Stimulated activated CD4-positive, alpha-beta T cell treated with anti-CD3 and anti-CD28 coated beads, Interleukin-1b, Interleukin-23, amount 100 ng/mL, for 24 hours (primary cell): ENCODE data around the gene C22orf23.
A peak's percentile ranks its signal among the peaks of the same experiment; 100 is the strongest.

ENCODE experiments used
- DNase-seq, 4 experiments: peaks; one replicate each; pipeline ENCODE4 v3.0.0-alpha.2; 2020; ENCODE audit warnings: low read depth in 4 of 4, low spot score in 1 of 4

C22orf23 gene

DNA sequence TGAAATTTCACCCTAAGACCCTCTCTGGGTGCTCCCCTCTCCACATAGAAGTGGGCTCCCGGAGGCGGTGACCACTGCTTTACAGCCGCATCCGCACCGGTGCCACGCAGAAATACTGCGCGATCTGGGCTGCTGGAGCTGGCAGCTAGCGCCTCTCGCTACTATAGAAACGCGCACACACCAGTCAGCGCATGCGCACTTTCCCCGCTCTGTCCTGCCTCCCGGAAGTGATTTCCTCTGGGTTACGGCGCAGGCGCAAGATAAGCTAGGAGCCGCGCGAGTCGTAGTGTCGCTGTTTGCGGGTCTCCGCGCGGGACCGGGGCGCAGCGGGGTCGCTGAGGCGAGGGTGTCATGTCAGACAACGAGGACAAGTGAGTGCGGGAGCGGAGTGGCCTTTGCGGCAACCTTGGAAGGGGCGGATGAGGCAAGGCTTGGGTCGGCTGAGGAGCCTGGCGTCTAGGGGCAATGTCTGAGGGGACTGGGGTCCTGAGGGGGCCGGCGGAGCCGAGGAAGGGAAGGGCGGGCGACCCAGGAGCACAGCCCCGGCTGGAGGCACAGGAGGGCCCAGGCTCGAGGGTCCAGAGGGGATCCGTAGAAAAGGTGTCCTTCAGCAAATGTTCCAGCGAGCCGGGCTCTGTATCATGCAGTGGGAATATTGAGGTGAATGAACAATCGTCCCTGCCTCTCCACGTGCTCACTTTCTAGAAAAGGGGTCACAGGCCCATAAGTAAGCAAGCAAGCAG is at the start of gene C22orf23, which contains the start of gene POLR2F:
Gene C22orf23, minus strand, starts transcription at position 165 of the 743 bp plus-strand sequence. CDS start 452 bp downstream, outside the sequence.
Gene POLR2F, plus strand, starts transcription at position 263 of the 743 bp plus-strand sequence. Its CDS starts 89 bp downstream, at position 352.
- DNase-seq = peak; percentile 92 to 96 (median 94)

DNA sequence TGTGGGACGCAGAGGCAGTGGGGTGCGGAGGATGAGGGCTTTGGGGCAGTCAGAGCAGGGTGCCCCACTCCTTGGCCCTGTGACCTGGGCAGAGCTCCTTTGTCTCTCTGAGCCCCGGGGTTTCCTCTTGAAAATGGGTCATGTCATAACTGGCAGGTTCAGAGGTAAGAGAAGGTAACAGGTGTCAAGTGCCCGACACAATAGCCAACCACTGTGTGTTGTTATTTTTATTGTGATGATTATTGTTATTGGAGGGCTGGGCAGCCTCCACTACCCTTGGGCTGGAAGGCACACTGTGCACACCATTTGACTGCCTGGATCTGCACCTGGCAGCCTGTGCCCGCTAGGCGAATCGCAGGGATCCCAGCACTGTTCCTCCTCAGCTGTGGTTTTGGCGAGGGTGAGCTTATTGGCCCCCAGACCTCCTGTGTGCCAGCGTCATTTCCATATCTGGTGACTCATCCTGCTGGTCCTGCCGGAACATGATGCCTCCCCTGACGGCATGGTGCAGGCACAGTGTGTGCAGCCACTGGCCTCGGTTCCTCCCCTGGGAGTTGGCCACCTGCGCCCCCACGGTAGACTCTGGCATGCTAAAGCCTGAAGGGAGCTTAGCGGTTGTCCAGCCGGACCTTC is 46.4 kb upstream of the C22orf23 start:
- no peak for DNase-seq

DNA sequence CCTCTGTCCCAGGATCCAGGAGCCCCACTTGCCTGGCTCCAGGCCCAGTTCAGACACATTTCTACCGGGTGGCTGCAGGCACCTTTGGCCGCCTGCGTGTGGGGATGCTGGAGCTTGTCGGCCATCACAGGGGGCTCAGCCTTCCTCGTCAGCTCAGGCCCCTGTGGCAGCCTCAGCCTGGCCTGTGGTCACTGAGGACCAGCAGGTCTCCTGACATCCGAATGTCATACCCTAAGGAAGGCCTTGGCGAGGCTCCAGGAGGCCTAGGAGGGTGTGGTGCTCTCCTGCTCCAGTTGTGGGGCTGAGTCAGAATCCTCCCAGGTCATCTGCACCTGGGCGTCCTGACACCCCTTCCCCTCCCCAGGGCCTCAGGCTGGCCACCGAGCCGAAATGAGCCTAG is 45.8 kb upstream of the C22orf23 start:
- no peak for DNase-seq

DNA sequence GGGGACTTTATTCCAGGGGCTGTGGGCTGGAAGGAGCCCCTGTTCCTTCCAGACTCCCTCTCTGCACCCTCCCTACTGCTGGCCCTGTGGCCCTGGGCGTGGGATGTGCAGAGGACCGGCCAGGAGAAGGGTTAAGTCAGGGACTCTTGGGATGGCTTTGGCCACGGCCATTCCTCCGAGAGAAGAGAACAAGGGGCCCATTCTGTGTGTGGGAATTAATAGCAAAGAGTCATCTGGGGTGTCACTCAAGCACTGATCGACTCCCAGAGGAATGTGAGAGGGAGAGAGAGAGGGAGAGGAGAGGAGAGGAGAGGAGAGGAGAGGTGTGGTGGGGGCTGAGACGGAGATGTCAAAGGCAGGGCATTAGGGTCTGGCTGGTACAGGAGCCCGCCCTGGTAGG is 45.1 kb upstream of the C22orf23 start:
- DNase-seq = no peak

DNA sequence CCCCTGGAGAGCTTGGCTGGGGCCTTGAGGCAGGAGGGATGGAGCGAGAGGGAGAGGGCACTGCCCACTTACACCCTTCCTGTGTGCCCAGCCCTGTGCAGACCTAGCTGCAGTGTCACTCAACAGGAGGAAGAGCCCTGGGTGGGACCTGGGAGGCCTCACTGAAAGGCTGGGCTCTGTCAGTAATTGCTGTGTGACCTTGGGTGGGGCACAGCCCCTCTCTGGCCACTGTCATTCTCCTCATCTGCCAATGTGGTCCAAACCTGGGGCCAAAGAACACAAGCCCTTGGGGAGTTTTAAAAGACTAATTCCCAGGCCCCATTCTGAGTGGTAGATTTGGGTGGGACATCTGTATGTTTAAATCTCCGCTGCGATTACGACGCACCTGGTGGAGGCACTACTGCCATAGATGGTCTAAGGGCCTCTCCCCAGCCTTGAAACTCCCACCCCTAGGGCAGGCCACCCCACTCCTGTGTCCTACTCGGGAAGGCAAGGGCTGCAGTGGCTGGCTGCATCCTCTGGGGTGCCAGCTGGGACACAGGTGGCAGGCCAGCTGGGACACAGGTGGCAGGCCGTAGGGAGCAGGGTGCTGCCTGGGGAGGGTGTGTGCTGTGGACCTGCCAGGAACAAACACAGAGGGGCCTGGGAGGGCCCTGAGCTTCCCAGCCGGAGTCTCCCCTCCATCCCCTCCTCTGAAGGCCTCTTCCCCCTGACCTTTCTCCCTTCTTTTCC is 43.3 kb upstream of the C22orf23 start:
- DNase-seq = no peak

DNA sequence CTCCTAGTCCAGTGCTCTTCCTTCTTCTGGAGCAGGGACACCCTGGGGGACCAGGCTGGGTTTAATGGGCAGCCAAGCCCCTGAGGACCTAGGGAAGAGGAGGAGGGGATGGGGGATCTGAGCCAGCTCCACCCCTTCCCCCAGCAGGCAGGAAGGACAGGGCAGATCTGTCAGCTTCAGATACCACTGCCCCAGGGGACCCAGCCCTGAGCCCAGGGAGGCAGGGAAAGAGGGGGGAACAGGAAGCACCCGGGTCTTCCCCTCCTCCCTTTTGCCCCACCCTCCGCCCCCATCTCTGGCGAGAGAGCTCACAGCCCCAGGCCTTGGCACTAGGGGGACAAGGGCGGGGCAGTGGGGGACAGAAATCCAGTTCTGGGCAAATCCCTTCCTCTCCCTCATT is 42.7 kb upstream of the C22orf23 start:
- DNase-seq = no peak

DNA sequence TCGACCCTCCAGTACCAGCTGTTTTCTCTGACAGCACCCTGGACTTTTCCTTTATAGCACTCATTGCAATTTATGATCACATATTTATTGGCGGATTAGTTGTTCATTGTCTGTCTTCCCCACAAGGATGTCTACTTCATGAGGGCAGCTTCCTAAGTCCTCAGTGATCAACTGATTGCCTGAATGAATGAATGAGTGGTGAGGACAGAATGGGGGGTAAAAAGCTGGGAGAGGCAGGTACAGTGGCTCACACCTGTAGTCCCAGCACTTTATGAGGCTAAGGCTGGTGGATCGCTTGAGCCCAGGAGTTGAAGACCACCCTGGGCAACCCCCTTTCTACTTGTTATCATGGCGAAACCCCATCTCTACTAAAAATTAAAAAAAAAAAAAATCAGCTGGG is 42.1 kb upstream of the C22orf23 start:
- DNase-seq = no peak

DNA sequence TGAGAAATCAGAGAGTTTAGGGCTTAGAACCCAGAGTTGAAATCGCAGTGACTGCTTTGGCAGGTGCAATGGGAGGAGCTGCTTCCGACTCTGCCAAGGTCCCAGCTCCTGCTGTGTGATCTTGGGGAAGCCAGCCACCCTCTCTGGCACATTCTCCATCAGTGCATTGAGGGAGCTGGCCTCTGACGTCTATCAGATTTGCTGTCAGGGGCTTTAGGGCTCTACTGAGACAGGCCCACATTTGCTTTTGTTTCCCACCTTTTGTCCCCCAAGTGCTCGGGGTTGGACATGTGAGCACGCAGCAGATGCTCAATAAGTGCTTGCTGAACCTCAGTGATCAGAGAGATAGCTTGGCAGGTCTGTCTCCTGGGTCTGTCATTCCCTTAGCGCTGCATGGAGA is 41.6 kb upstream of the C22orf23 start:
- DNase-seq = no peak

DNA sequence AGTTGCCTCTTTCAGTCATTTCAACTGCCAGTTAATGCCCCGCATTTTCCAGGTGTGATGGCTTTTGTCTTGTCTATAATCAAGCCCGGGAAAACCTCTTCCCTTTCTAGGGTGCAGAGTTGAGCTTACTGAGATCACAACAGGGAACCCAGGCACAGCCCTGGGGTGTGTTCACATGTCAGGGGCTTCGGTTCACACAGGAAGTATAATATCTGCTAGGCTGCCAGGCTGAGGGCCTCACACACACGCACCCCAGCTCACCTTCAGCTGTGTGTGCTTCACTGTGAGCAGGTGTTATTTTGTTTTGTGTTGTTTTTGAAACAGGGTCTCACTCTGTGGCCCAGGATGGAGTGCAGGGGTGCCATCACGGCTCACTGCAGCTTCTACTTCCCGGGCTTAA is 40.6 kb upstream of the C22orf23 start:
- DNase-seq = no peak

DNA sequence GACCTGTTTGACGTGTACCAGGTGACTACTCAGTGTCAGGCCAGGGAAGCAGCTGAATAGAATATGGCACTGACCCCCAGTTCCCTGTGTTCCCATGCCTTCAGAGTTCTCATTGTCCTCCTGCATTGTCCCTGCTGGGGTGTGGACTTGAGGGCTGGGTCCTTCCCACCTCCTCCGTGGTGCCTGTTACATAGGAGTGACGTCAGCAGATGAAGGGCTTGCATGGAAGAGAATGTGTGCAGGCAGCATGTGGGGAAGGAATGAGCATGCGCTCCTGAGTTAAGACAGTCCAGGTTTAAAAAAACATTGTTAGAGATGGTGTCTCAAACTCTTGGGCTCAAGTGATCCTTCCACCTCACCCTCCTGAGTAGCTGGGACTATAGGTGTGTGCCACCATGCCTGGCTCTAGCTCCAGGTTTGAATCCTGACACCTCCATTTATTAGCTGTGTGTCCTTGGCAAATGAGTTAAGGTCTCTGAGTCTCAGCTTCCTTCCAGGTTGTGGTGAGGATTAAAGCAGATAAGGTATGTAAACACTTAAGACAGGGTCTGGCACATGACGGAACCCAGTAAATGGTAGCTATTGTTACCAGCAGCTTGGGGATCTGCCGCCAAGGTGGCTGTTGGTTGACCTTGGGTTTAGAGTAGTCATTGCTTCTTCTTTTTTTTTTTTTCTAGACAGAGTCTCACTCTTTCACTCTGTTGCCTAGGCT is 38.5 kb upstream of the C22orf23 start:
- DNase-seq = no peak

DNA sequence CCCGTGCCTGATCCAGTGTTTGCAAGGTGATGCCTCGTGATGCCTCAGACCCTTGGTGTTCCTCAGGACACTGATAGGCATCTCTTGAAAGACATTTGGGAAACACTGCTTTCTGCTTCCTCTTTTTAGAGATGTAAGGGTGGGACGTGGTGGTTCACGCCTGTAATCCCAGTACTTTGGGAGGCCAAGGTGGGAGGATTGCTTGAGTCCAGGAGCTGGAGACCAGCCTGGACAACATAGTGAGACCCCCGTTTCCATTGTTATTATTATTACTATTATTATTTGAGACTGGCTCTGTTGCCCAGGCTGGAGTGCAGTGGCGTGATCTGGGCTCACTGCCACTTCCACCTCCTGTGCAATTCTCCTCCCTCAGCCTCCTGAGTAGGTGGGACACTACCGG is 37.5 kb upstream of the C22orf23 start:
- DNase-seq = no peak

DNA sequence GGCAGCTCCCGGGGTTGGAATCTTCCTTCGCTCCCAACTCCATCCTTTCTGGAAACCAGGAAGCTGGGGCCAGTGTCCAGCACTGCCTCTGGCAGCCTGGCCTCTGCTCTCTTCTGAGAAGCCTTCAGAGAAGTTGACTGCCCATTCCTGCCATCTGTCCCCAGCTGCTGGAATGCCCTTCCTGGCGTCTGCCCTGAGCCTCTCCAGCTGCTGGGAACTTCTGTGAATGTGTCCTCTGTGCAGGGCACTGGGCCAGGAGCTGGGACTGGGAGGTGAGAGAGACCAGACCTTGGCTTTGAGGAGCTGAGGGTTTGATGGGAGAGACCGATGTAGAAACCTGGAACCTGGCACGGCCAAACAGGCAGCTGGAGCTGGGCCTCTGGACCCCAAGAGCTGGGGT is 36.9 kb upstream of the C22orf23 start:
- no peak for DNase-seq

DNA sequence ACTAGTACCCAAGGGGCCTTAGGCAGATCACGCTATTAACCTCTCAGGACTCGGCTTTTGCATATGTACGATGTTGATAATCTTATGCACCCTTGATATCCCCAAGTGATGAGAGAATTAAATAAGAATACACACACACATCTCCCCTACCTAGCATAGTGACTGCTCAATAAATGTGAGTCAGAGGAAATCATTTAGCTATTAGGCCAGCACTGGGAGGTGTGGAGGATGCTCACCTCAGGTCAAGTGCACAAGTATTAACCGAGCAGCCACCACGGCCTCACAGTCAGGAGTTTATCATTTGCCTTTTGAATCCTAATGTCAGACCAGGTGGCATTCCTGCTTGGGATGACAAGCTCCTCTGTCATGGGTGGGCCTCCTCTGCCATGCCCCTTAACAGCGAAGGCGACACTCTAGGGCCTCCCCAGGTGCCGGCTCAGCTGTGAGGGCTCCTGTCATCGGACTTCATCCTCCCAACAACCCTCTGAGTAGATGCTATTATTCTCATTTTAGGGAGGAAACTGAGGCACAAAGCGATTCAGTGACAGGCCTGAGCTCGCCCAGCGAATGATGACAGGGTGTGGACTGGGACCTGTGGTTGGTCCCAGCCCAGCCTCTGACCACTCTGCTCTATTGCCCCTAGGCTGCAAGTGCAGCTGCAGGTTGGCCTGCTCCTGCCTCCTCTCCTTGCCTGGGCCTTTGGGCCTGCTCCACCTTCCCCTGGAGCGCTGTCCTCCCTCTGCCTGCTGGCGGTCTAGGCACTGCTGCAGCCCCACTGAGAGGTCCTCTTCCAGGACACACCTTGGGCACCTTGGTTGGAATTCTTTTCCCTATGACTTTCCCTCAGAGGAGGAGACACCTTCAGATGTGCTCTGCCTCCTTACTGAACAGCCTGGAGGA is 36.0 kb upstream of the C22orf23 start:
- no peak for DNase-seq

DNA sequence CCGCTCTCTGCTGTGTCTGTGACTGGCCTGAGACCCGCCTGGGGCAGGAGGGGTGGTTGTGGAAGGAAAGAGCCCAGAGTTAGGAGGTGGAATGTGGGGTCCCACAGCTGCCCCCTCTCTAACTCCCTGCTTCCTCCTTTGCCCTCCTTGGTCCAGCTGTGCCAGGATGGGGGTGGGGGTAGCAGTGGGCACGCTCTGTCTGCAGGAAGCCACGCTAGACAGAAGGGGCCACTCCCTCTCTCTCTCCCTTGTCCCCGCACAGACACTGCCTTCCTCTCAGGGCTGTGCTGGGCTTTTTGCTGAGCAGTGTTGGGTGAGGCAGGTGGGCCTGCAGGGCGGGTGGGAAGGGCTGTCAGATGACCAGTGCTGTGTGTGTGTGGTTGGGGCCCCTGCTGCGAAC is 33.0 kb upstream of the C22orf23 start:
- DNase-seq = no peak

DNA sequence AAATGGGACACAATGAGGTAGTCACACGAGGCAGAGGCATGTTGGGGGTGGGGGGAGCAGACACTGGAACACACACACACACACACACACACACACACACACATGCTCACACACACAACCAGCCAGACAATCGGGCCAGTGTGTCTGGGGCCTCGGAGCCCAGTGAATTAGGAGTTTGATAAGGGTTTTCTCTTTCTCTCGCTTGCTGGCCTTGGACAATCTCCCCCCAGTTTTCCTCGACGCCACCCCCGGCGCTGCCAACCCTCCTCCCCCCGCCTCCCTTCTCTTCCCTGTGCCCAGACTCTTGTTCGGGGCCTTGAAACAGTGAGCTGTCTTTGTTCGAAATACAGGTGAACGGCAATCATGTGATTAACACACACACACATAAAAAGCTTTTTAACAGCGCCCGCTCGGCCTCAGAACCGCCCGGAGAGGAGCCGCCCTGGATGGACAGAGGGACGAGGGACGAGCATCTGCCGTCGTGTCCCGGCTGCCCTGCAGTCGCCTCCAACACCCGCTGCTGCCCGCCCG is 32.4 kb upstream of the C22orf23 start:
- DNase-seq = no peak

DNA sequence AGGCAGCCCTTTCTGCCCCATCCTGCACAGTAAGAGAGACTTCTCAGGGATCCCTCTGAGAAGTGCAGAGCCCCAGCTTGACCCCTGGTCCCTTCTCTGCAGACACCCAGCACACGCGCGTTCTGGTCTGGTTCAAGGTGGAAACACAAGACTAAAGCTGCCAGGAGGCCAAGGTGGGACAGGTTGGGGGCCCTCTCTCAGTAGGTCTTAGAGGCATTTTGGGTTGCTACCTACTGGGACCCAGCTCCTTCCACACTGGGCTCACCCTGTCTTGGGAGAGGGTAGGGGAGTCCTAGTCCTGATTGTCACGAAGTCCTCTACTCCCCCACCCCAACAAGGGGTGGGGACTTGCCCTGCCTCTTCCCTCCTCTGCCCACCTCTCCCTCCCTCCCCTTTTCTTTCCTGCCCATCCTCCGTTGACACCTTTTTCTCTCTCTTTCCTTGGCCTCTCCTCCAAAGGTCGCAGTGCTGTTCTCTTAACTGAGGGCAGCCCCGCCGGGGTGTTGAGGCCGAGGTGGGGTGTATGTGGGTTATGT is 31.7 kb upstream of the C22orf23 start:
- no peak for DNase-seq

DNA sequence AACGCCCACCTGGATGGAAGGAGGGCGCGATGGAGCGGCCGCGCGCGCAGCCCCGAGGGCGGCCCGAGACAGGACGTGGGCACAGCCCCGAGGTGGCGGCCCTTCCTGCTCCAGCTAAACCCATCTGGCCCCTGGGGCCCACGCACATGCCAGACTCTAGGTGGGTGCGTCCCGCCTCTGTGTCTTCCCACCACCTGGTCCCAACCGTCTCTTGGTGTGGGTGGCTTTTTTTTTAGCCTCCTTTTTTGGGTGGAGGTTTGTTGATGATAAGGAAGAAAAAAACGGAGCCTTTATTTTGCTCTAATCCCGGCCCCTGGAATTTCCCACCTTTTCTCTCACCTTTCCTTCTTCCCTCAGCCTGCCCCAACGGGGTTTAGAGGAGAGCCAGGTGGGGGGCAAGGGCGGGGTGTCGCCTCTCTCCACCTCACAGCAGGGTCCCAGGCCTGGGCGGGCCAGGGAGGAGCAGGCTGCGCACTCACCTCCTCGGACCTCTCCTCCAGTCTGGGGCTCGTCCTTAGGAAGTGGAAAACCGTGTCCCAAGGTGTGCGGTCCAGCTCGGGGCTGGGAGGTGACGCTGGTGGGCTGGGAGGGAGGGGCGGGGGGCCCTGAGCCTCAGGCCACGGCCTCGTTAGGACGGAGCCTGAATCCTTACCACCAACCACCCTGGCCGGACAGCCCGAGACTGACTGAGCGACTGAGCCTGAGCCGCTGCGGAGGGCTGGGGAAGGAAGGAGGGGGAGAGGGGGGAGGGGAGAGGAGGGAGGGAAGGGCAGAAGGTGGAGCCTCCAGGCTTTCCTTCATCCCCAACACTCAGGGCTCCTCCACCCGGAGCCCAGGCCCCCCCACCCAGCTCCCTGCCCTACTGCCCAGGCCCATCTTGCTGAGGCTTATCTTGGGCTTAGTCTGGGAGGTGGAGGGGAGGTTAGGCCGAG is 30.7 kb upstream of the C22orf23 start, which contains the start of gene SOX10:
Gene SOX10, minus strand, starts transcription at position 696 of the 932 bp plus-strand sequence. CDS start 771 bp downstream, outside the sequence.
- no peak for DNase-seq
